HG02973 (cell line): ENCODE results near the gene USP47.

Source experiments
- ATAC-seq: cut with Tn5 transposase; IDR thresholded peaks from one replicate; pipeline ENCODE4 v1.9.1; 2021; ENCODE audit warnings: moderate library complexity; ENCODE audit not compliant: unreplicated experiment

USP47 gene

DNA sequence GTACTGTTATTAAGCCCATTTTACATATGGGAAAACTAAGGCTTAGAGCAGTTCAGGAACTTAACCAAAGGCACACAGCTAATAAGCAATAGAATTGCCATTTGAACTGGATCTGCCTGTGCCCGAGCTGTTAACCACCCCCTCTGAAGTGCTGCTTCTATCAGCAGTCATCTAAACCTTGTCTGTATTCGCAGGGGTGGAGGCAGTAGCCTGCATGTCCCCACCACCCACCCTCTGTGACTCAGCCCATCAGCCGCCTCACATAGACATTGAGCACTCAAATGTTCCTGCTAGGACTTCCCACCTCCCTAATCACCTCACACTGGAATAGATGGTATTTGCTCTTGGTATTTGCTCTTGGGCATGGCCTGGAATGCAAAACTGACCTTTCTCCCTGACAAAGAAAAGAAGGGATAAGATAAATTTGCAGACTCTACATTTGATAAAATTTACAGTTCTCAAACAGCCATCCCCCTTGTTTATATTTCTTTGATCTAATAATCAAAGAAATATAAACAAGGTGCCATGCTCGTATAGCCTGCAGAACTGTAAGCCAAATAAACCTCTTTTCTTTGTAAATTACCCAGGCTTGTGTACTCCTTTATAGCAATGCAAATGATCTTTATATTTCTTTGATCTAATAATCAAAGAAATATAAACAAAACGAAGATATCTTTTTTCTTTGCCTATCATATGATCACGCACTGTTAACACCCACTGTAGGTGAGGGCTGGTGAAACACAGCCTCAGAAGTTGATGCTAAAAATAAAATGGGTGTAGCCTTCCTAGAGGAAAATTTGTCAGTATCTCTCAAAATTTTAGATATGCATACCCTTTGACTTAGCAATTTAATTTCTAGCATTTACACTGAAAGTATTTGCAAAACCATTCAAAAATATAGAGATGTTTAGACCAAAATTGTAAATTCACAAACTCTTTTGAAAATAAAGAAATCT is 150.8 kb downstream of the USP47 start:
- no peak for ATAC-seq

DNA sequence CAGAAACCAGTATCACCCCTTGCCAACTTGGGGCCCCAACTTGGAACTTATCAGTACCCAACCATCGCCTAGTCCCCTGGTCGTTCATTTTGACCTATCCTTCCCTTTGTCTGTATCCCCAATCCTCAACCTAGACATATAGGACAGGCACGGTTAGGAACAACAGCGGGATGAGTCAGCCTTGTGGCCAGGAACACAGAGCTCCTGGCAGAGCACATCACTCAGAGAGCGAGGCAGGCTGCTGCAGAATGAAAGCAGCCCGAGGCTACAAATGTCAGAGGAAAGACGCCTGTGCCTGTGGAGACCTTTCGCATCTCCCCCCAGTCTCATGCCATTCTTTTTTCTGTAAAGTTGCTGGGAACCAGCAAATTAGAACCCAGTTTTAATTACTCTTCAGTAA is 152.1 kb downstream of the USP47 start:
- ATAC-seq: no peak

DNA sequence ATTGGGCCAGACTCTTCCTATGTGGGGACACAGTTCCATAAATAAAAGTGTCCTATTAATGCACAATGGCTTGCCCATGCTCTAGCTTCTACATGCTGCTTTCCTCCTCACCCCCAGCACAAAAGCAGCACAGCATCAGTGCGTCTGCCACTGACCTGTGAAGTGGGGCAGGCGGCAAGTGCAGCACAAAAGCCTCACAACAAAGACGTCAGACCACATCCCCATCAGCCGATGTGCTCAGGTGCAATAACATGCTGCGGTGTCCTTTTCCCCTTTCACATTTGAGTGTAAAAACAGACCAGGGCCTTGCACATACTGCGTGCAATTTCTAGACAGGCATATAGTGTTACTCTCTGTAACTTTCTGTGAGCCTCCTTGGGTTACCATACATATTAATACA is 153.8 kb downstream of the USP47 start:
- ATAC-seq: no peak

DNA sequence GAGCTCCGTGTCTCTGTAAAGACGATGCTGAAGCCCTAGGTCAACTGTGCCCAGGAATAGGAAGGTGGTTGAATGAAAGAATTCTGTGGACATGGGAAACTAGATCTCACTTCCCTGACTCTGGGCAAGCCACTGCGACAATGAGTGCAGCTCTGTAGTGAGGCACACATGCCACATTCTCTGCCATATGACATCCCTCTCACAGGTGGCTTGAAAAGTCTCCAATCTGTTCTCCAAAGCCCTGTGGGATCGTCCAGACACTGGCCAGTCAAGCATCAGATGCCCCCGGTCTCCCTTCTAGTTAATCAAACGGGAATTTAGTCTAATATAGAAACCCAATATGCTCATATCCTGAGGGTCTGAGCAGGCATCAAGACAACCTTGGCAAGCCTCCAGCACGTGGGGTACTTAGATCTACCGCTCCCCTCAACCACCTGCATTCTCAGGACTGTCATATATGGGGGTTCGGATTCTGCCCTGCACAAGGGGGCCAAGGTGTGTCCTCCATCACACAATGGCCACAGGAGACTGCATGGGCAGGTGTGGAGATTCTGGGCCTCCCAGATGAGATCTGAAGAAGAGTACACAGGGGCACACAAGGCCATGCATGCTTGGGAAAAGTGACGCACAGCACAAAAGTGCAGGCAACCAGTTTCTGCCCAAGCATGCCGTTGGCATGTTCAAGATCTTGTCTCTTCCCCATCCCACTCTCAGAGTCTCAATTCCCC is 154.7 kb downstream of the USP47 start:
- ATAC-seq: no peak

DNA sequence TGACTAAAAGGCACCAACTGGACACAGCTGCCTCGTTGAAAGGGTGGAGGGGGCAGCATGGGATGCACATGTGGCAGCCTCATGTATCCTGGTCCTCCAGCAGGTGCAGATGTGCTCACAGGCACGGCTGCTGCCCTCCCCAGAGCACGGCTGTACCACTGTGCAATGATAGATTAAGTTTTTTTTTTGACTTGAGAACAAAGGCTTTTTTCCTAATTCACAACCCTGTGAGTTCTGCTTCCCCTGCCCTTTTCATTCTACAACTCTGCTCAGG is 155.2 kb downstream of the USP47 start:
- no peak for ATAC-seq

DNA sequence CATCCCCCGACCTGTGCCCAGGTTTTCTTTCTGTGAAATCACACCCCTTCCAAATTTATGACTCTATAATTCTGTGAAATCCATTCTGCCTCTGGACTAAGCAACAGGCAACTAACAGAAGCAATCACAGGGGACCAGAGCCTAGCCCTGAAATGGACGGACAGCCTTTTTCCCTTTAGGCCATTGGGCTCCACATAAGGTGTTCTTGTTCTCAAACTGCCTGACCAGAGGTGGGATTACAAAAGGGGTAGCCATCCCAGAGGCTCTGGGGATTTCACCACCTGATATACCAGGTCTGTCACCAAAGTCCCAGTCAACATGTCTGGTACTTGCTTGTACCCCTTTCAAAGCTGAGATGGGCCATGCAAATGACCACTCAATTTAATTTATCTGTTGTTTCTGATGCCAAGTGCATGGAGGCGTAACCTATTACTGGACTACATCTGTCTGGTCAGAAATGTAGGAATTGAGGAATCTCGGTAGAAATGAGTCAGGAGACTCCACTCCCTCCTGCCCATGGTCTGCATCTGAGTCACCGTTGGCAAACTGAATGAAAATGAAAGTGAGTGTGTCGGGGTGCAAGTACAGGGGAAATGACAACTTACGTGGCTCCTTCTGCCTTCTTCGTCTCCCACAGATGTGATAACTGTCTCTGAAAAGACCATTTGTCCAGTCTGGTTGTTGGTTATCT is 156.5 kb downstream of the USP47 start:
- ATAC-seq: no peak

DNA sequence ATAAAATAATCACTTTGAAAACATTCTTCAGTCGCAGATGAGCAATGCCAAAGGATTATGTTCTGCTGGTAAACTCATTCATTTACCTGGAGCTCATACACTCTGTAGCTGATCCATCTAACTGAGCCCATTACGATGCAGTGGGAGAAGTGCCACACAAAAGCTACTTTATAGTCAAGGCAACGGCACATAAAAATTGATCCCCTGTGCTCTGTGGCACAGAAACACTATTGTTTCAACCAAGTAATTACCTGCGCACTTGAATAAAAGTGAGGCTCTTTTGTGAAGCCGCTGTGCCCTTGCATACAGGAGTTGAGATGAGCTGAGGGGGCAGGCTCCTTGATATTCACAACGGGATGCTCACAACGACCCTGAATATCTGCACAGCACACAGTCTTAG is 159.4 kb downstream of the USP47 start:
- ATAC-seq: no peak

DNA sequence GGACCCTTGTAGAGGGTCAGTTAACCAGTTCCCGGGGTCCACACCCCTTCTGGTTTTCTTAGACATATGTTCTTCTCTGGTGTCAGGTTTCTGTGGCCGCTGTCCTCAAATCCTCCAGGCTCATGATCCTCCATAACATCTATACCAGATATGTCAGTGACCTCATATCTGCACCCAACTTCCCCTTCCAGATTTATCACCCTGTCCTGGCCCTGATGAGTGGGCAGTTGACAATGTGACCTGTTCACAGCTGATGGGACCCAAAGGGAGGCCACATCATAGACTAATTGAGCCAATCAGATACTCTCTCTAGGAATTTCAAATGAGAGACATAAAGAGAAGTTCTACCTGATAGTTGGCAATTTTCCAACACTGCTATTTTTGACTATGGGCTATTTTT is 161.6 kb downstream of the USP47 start:
- no peak for ATAC-seq

DNA sequence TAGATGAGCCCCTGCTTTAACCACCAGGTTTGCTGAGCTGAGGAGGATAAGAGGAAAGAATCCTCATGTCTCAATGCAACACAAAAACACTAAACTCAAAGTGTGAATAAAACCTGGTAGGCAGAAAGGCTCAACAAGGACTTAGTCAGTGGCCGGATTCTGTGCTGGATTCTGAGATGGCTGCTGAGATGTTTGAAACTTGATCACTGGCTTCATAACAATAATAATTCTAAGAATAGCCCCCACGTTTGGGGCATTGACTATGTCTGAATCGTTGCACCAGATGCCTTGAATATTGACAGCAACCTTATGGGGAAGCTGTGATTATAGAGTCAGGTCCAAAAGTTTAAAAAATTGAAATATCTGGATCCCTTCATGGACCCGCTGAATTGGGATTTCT is 162.0 kb downstream of the USP47 start:
- no peak for ATAC-seq

DNA sequence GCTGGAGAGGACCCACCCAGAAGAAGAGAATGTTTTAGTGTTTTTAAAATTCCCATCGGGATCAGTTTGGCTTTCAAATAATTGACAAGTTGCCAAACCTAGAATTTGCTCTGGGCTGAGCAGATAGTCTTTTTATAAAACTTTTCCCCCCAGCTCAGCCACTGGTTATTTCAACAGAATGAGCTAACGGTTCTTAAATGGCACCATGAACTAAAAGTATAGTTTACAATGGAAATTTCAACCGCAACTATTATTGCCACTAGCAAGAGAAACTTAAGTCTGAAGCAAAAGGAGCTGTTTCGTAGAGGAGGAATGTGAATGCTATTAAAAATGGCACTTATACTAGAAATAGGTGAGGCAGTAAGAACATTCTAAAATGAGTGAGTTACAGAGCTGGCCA is 163.3 kb downstream of the USP47 start:
- ATAC-seq: no peak

DNA sequence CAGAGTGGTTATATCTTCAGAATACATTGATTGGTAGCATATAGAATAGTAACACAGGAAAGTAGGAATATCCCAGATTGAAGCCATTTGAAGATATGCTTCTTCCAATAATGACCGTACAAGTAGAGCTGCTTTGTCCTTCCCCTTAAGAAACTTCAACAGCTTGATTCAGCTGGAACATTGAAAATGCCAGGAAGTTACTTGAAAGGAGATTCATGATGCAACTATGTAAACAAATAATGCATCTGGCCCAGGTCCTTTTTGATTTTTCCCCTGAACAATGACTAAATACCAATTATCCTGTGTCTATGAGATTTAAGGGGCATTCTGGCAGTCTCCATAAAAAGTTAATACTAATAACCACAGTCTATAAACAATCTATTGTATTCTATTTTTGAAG is 163.7 kb downstream of the USP47 start:
- no peak for ATAC-seq

DNA sequence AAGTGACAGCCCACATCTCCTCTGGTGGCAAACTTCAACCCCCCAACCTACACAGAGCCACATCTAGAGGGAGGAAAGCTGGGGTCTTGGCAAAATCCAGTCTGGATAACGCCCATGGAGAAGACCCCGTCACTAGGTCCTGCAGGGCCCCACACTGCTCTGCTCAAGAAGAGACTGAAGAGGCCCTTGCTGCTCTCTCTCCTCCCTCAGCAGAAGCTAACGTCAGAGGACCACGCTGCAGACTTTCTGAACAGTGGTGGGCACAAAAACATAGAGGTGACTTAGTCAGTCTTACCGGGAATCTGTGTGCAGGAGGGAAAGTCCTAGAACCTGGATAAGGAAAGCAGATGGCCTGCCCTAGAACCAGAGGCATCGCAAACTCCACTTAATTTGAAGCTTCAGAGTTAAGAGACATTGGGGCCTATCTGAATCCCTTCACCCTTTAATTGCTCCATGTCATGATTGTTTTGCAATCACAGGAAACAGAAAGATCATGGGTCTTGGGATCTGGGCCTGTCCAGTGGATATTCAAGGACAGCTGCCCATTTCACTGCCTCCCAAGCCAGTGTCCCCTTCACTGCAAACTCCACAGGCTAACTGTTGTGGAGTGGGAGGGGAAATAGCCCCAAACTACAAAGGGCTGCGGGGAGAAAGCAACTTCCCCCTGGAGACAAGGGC is 164.9 kb downstream of the USP47 start:
- ATAC-seq: no peak

DNA sequence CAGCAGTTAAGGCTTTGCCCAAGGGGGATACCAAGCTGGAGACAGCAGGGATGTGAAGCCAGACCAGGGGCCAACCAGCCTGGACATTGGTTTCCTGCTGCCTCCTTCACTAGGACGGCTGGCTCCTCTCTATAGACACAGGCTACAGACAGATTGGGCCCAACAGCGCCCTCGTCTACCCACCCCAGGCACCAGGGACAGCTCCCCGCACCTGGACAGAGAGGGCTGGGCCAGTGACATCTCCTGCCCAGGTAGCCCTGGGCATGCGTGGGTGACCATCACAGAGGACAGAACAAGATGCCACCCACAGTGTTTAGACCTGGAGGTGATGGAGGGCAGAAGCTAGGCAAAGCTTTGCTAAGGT is 165.4 kb downstream of the USP47 start:
- ATAC-seq: no peak

DNA sequence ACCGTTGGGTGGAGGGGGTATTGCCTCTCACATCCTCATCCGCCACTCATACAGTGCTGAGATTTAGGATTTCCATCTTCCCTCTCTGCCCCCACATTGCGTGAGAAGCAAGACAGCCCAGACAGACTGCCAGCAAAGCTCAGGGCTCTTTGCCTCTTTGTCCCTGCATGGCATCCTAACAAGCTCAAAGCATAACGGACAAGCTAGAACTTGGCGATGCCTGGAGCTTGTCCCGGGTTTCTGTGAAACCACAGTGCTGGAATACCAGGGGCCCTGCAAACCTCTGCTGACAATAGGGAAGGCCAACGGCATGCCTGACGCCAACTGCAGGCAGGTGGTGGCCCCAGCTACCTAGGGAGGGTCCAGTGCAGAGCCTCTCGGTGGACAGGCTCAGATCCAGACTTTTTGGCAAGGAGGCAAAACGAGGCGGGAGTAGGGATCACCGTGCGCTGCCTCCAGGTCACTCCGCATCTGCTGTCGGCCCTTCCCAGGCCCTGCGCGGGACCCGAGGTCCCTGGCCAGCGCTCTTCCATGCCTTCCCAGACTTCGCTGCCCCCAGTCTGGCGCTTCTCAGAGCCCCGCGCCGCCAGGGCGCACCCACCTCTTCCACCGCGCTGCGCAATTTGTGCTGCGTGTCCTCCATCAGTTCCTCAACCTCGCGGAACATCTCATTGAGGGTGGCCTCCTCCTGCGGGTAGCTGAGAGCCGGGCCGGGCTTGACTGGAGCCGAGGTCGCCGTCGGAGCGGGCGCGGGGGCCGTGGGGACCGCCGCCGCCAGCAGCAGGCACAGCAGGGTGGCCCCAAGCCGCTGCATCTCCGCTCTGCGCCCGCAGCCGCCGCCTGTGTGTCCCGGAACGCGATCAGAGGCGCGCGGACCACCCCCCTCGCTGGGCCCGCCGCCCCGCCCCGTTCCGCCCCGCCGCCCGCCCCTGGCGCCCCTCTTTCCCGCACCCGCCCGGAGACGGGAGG is 166.3 kb downstream of the USP47 start, which contains the start of gene DKK3:
DKK3 (minus strand) TSS at position 858 of the 969 bp plus-strand sequence; CDS start at position 814, 44 bp downstream.
- ATAC-seq: no peak
